Activated naive CD4-positive, alpha-beta T cell treated with anti-CD3 and anti-CD28 coated beads, Interleukin-2, amount 50 U/mL, for 16 hours (primary cell): Measurements from ENCODE around the gene SMARCC1.

Source experiments
- DNase-seq: peaks from one replicate; pipeline ENCODE4 v3.0.0-alpha.2; 2020

Gene SMARCC1

GRCh38 chr3:47581422-47581821 lies 200.3 kb downstream of the SMARCC1 start:
- no peak for DNase-seq

- no peak for DNase-seq
Observed at GRCh38 chr3:47580481-47580880, 201.2 kb downstream of the SMARCC1 start.

- DNase-seq, result no peak
Observed at GRCh38 chr3:47579875-47580274, 201.8 kb downstream of the SMARCC1 start.

- peak; percentile 41 for DNase-seq
Observed at GRCh38 chr3:47578691-47579632, 202.7 kb downstream of the SMARCC1 start, which contains the start of gene CSPG5. TSS of gene CSPG5 (minus strand) at chr3:47578865. CDS start at chr3:47578693, 172 bp downstream.

- peak; percentile 39 for DNase-seq
Observed at GRCh38 chr3:47578119-47578632, 203.5 kb downstream of the SMARCC1 start.

GRCh38 chr3:47577583-47578118 lies 204.0 kb downstream of the SMARCC1 start:
- no peak for DNase-seq

- DNase-seq, result no peak
Observed at GRCh38 chr3:47573190-47574172, 208.2 kb downstream of the SMARCC1 start.

GRCh38 chr3:47571391-47572175 lies 210.1 kb downstream of the SMARCC1 start:
- DNase-seq, result no peak

- DNase-seq, result no peak
Observed at GRCh38 chr3:47568901-47569300, 212.8 kb downstream of the SMARCC1 start.

- DNase-seq, result no peak
Observed at GRCh38 chr3:47567149-47567548, 214.5 kb downstream of the SMARCC1 start.

- no peak for DNase-seq
Observed at GRCh38 chr3:47566667-47567066, 215.0 kb downstream of the SMARCC1 start.

GRCh38 chr3:47565734-47566550 lies 215.8 kb downstream of the SMARCC1 start:
- no peak for DNase-seq

- DNase-seq, result no peak
Observed at GRCh38 chr3:47556351-47556750, 225.3 kb downstream of the SMARCC1 start.

- no peak for DNase-seq
Observed at GRCh38 chr3:47554335-47554734, 227.4 kb downstream of the SMARCC1 start.

GRCh38 chr3:47553407-47553806 lies 228.3 kb downstream of the SMARCC1 start:
- DNase-seq, result no peak

- no peak for DNase-seq
Observed at GRCh38 chr3:47542471-47543173, 239.1 kb downstream of the SMARCC1 start.

GRCh38 chr3:47541583-47542108 lies 240.0 kb downstream of the SMARCC1 start:
- DNase-seq, result no peak

- no peak for DNase-seq
Observed at GRCh38 chr3:47540281-47540680, 241.4 kb downstream of the SMARCC1 start.

- no peak for DNase-seq
Observed at GRCh38 chr3:47536967-47537366, 244.7 kb downstream of the SMARCC1 start.
